CD14-positive monocyte (primary cell): ENCODE measurements around the gene LRSAM1. TPM values are rescaled to one million over a fixed set of nuclear protein-coding genes. Genes with fewer than 3 reads are reported as not detected.

Experiments
- DNase-seq, 3 donors: peaks; one replicate each; pipeline ENCODE4 v3.0.0-alpha.2; 2011 to 2022
- H2AFZ ChIP-seq: 2 replicates; pipeline ENCODE4 v1.6.0; 2012; ENCODE audit warnings: mild to moderate bottlenecking, low read depth, low read length, inconsistent platforms; ENCODE audit not compliant: insufficient read depth, poor library complexity, severe bottlenecking
- H3K27ac ChIP-seq, 2 donors: 1 replicate in 1 of 2; 2 replicates in 1 of 2; pipeline ENCODE4 v1.5.1; 2012 to 2013; ENCODE audit warnings: low read length in 2 of 2, control low read depth in 1 of 2, inconsistent platforms in 1 of 2, low read depth in 1 of 2, mild to moderate bottlenecking in 1 of 2
- H3K27me3 ChIP-seq, 2 donors: one replicate each; pipeline versions ENCODE4 v1.6.0 to v1.6.1; 2011 to 2013; ENCODE audit warnings: low read length in 2 of 2; ENCODE audit not compliant: control insufficient read depth in 2 of 2, insufficient read depth in 2 of 2
- H3K36me3 ChIP-seq, 2 donors: replicated peaks in 1 of 2; 1 replicate in 1 of 2; 2 replicates in 1 of 2; pipeline versions ENCODE4 v1.5.1 to v1.6.1; 2012 to 2013; ENCODE audit warnings: low read length in 2 of 2, control low read depth in 1 of 2, inconsistent platforms in 1 of 2, mild to moderate bottlenecking in 1 of 2; ENCODE audit not compliant: insufficient read depth in 2 of 2, control insufficient read depth in 1 of 2
- H3K4me1 ChIP-seq, 2 donors: 1 replicate in 1 of 2; 2 replicates in 1 of 2; pipeline versions ENCODE4 v1.5.1 to v1.6.1; 2012 to 2013; ENCODE audit warnings: low read length in 2 of 2, control low read depth in 1 of 2, inconsistent platforms in 1 of 2, mild to moderate bottlenecking in 1 of 2, moderate library complexity in 1 of 2; ENCODE audit not compliant: insufficient read depth in 2 of 2, control insufficient read depth in 1 of 2
- H3K4me2 ChIP-seq: replicated peaks from 2 replicates; pipeline ENCODE3; 2012; ENCODE audit warnings: low read length, moderate library complexity, mild to moderate bottlenecking; ENCODE audit not compliant: poor library complexity, severe bottlenecking; ENCODE audit errors: extremely low read depth
- H3K4me3 ChIP-seq, 3 experiments: fragments of 200-600 bp in 1 of 3; sonication (generic) in 1 of 3; replicated peaks in 1 of 3; 1 replicate in 2 of 3; 2 replicates in 1 of 3; pipeline ENCODE4 v1.5.1; 2011 to 2013; ENCODE audit warnings: low read length in 3 of 3, mild to moderate bottlenecking in 3 of 3, control low read depth in 2 of 3, low read depth in 2 of 3, inconsistent platforms in 1 of 3, moderate library complexity in 1 of 3
- H3K79me2 ChIP-seq: 2 replicates; pipeline ENCODE4 v1.6.0; 2012; ENCODE audit warnings: mild to moderate bottlenecking, control low read depth, inconsistent platforms, low read length, moderate library complexity; ENCODE audit not compliant: insufficient read depth
- H3K9ac ChIP-seq: 2 replicates; pipeline ENCODE4 v1.6.0; 2017; ENCODE audit warnings: low read length, mild to moderate bottlenecking; ENCODE audit not compliant: insufficient read depth, poor library complexity, severe bottlenecking
- H3K9me3 ChIP-seq, 2 donors: replicated peaks in 1 of 2; 1 replicate in 1 of 2; 2 replicates in 1 of 2; pipeline versions ENCODE4 v1.5.1 to v1.6.1; 2012 to 2013; ENCODE audit warnings: low read length in 2 of 2, control low read depth in 1 of 2; ENCODE audit not compliant: control insufficient read depth in 1 of 2, insufficient read depth in 1 of 2
- H4K20me1 ChIP-seq: 2 replicates; pipeline ENCODE4 v1.6.0; 2012; ENCODE audit warnings: mild to moderate bottlenecking, low read length, control low read depth, moderate library complexity; ENCODE audit not compliant: insufficient read depth
- H3K27ac Mint-ChIP-seq, 7 donors: one replicate each; pipeline ENCODE4 v1.8.0; 2020; ENCODE audit warnings: mild to moderate bottlenecking in 7 of 7, mixed read lengths in 7 of 7, moderate library complexity in 6 of 7, inconsistent platforms in 2 of 7
- H3K27me3 Mint-ChIP-seq, 3 donors: one replicate each; pipeline ENCODE4 v1.8.0; 2021 to 2022; ENCODE audit warnings: low read depth in 3 of 3, mild to moderate bottlenecking in 3 of 3, mixed read lengths in 3 of 3, moderate library complexity in 3 of 3, inconsistent platforms in 1 of 3
- H3K36me3 Mint-ChIP-seq, 2 donors: one replicate each; pipeline ENCODE4 v1.8.0; 2020; ENCODE audit warnings: mixed read lengths in 2 of 2, inconsistent platforms in 1 of 2, mild to moderate bottlenecking in 1 of 2
- H3K4me1 Mint-ChIP-seq: one replicate; pipeline ENCODE4 v1.8.0; 2020; ENCODE audit warnings: mild to moderate bottlenecking, mixed read lengths
- H3K4me3 Mint-ChIP-seq, 2 donors: one replicate each; pipeline ENCODE4 v1.8.0; 2020; ENCODE audit warnings: mild to moderate bottlenecking in 2 of 2, mixed read lengths in 2 of 2, moderate library complexity in 1 of 2
- H3K9me3 Mint-ChIP-seq, 7 donors: one replicate each; pipeline ENCODE4 v1.8.0; 2020 to 2022; ENCODE audit warnings: mixed read lengths in 7 of 7, mild to moderate bottlenecking in 6 of 7, moderate library complexity in 6 of 7, inconsistent platforms in 2 of 7
- CTCF ChIP-seq: fragments of 200-600 bp; IDR thresholded peaks from one replicate; pipeline ENCODE4 v1.8.0; 2022; ENCODE audit warnings: antibody characterized with exemption, mild to moderate bottlenecking
- WGBS: methylation state at CpG from one replicate; pipeline ENCODE4 v1.1.5; 2013; ENCODE audit warnings: missing lambda C conversion rate; ENCODE audit not compliant: insufficient coverage; 5-methylcytosine and 5-hydroxymethylcytosine counted together
- intact Hi-C, 2 donors: fragments of 100-400 bp; cut with micrococcal nuclease; formaldehyde crosslinking; loops; one replicate each; pipeline versions ENCODE4 v1.15.0 to v1.15.1; 2023
- polyA plus RNA-seq, 3 donors: library from polyadenylated mRNA; depleted of rRNA in 1 of 3; unstranded in 2 of 3; stranded (reverse) in 1 of 3; fragments of 300-500 nt in 2 of 3; fragments of >200 nt in 1 of 3; fragmentation: Illumina TruSeq in 2 of 3; gene quantifications; 1 replicate in 2 of 3; 2 replicates in 1 of 3; pipeline ENCODE4 v1.2.3, GENCODE V29; 2012 to 2021
- small RNA-seq: library from RNA; depleted of rRNA; stranded (forward); fragments of <200 nt; gene quantifications from one replicate; pipeline ENCODE3, GENCODE V24; 2012; ENCODE audit warnings: low read depth; ENCODE audit not compliant: insufficient read length

LRSAM1 gene
- polyA plus RNA-seq, 3 donors = 6.0 to 19.8 (median 8.2) TPM

GRCh38 chr9:127550751-127551150 is 99.4 kb downstream of the LRSAM1 start:
- H3K27ac Mint-ChIP-seq = peak overlapping the region in 6 of 7 donors; percentile 6 to 72 (median 36)
- TF ChIP-seq CTCF = no peak
- Histone ChIP-seq H3K27ac (peak overlapping the region in 1 of 2 donors; percentile 20), H3K4me1 (peaks cover 39 to 56% of the 10 kb centered on the region in 2 donors), H4K20me1 (peaks cover 95% of the 10 kb centered on the region), H3K4me3 (no peak overlapping the region), H3K79me2 (peaks cover 93% of the 10 kb centered on the region), H3K36me3 (peaks cover 0 to 7% of the 10 kb centered on the region in 2 donors), H3K27me3 (no peaks in the 10 kb centered on the region), H3K9ac (no peak overlapping the region), H3K9me3 (no peaks in the 10 kb centered on the region), H2AFZ (no peak overlapping the region), H3K4me2 (no peak overlapping the region)
- 68% methylated on average over 14 of the region's 14 CpGs for WGBS
- peaks cover 0 to 2% (median 0%) of the 10 kb centered on the region in 7 donors for H3K9me3 Mint-ChIP-seq
- peaks cover 3 to 7% (median 5%) of the 10 kb centered on the region in 3 donors for H3K27me3 Mint-ChIP-seq
- DNase-seq = peak in 2 of 3 donors; percentile 53 to 55
- intact Hi-C loops = no loop called here
- peaks cover 65% of the 10 kb centered on the region for H3K4me1 Mint-ChIP-seq
- H3K36me3 Mint-ChIP-seq = peaks cover 47 to 64% of the 10 kb centered on the region in 2 donors
- H3K4me3 Mint-ChIP-seq = no peak overlapping the region

Small RNA genes lying within 50 kb of the gene (small RNA-seq; reads per million reads assigned to genes)
- not detected for gene RF00019
- gene SNORA65 = 48.7 reads per million, percentile 93 among the genes with 10 or more reads in this experiment

Other genes with a start within 250 kb of the LRSAM1 start
- 1 to 10 TPM in 1 of 3 donors, under 1 TPM in 2; 0.39 to 1.5 (median 0.94) TPM for gene GARNL3, start 186.7 kb upstream of the LRSAM1 start, polyA plus RNA-seq
- gene SLC2A8, start 54.3 kb upstream of the LRSAM1 start, polyA plus RNA-seq = 1 to 10 TPM; 6.6 to 8.7 (median 6.6) TPM
- gene ZNF79, start 27.1 kb upstream of the LRSAM1 start, polyA plus RNA-seq = 1 to 10 TPM; 1.4 to 3.3 (median 2.0) TPM
- gene RPL12, start 104 bp upstream of the LRSAM1 start, polyA plus RNA-seq = 1,000 to 10,000 TPM in 1 of 3 donors, 100 to 1,000 TPM in 2; 417 to 1,509 (median 490) TPM
- gene STXBP1, start 160.8 kb downstream of the LRSAM1 start, polyA plus RNA-seq = under 1 TPM in 2 of 3 donors, not detected in 1; 0.27 to 0.59 TPM